OCI-LY7 (cell line): Measurements from ENCODE around the gene KLK2. TPM values are rescaled to one million over a fixed set of nuclear protein-coding genes. Genes with fewer than 3 reads are reported as not detected.

Experiments used
- BruUV-seq: library from RNA; stranded (reverse); fragments of 400-500 nt; replicated peaks from 2 replicates; lab custom pipeline; 2021; lab: Mats Ljungman, UMichigan
- CTCF ChIA-PET: fragments of 300-600 bp; sonication (Branson Sonifier 250); formaldehyde crosslinking; loops from one replicate; lab custom pipeline; 2022; ENCODE audit warnings: antibody characterized with exemption; ENCODE audit not compliant: unreplicated experiment; lab: Charles Lee
- POLR2A ChIA-PET: fragments of 300-600 bp; sonication (Branson Sonifier 250); formaldehyde crosslinking; loops from one replicate; lab custom pipeline; 2022; ENCODE audit warnings: antibody characterized with exemption; lab: Charles Lee
- DNase-seq: peaks from one replicate; pipeline ENCODE4 v3.0.0-alpha.2; 2015; ENCODE audit warnings: low spot score
- H2AFZ ChIP-seq: fragments of 200-600 bp; sonication (generic), shearing (Covaris generic); 2 replicates; pipeline ENCODE4 v1.6.1; 2014; ENCODE audit warnings: mild to moderate bottlenecking, antibody characterized with exemption, low read length, moderate library complexity
- H3K27ac ChIP-seq: fragments of 200-600 bp; sonication (generic); 2 replicates; pipeline ENCODE4 v1.5.1; 2014; ENCODE audit warnings: mixed run types, low read depth, mild to moderate bottlenecking, moderate library complexity, low read length, inconsistent platforms; ENCODE audit not compliant: poor library complexity, severe bottlenecking
- H3K36me3 ChIP-seq: fragments of 200-600 bp; sonication (generic); 2 replicates; pipeline ENCODE4 v1.6.1; 2014; ENCODE audit warnings: mild to moderate bottlenecking, antibody characterized with exemption, low read length, moderate library complexity, mixed read lengths; ENCODE audit not compliant: insufficient read depth
- H3K4me1 ChIP-seq: fragments of 200-600 bp; sonication (generic); 2 replicates; pipeline ENCODE4 v1.5.1; 2014; ENCODE audit warnings: mild to moderate bottlenecking, low read length; ENCODE audit not compliant: insufficient read depth, poor library complexity, severe bottlenecking
- H3K4me2 ChIP-seq: fragments of 200-600 bp; sonication (generic); 2 replicates; pipeline ENCODE4 v1.6.1; 2014; ENCODE audit warnings: mild to moderate bottlenecking, low read length
- H3K4me3 ChIP-seq: fragments of 200-600 bp; sonication (generic); 2 replicates; pipeline ENCODE4 v1.5.1; 2014; ENCODE audit warnings: mild to moderate bottlenecking, low read depth, low read length; ENCODE audit not compliant: poor library complexity, severe bottlenecking
- H3K79me2 ChIP-seq: fragments of 200-600 bp; sonication (generic); 2 replicates; pipeline ENCODE4 v1.6.1; 2016; ENCODE audit warnings: low read depth, mild to moderate bottlenecking, low read length, moderate library complexity, mixed read lengths; ENCODE audit not compliant: insufficient read depth
- H3K9me2 ChIP-seq: fragments of 200-600 bp; sonication (generic); 2 replicates; pipeline ENCODE4 v1.6.1; 2016; ENCODE audit warnings: mild to moderate bottlenecking, low read length, mixed read lengths; ENCODE audit not compliant: insufficient read depth
- H3K9me3 ChIP-seq: fragments of 200-600 bp; sonication (generic); 2 replicates; pipeline ENCODE4 v1.6.1; 2014; ENCODE audit warnings: mild to moderate bottlenecking, mixed run types, low read length, mixed read lengths
- H4K20me1 ChIP-seq: fragments of 200-600 bp; sonication (generic); 2 replicates; pipeline ENCODE4 v1.6.1; 2014; ENCODE audit warnings: mild to moderate bottlenecking, antibody characterized with exemption, low read length, moderate library complexity, mixed read lengths; ENCODE audit not compliant: insufficient read depth
- EZH2phosphoT487 ChIP-seq: fragments of 200-600 bp; sonication (generic); IDR thresholded peaks from 2 replicates; pipeline ENCODE4 v1.6.1; 2018; ENCODE audit warnings: low read depth, borderline replicate concordance, mild to moderate bottlenecking, mixed run types, antibody characterized with exemption, low read length, moderate library complexity, mixed read lengths
- intact Hi-C: fragments of 100-400 bp; cut with micrococcal nuclease; formaldehyde crosslinking; loops from one replicate; pipeline ENCODE4 v1.10.0; 2022; ENCODE audit not compliant: unreplicated experiment
- total RNA-seq, 2 experiments: library from RNA; depleted of rRNA in 1 of 2; stranded (reverse); fragments of >200 nt in 1 of 2; shearing (Covaris generic) in 1 of 2; gene quantifications; 2 replicates each; pipeline ENCODE4 v1.2.3, GENCODE V29; 2014 to 2022
- TF ChIP-seq, protein P1 (sequence below): fragments of 200-600 bp; sonication (generic); conservative IDR thresholded peaks from 2 replicates; pipeline ENCODE4 v1.5.1; 2014; ENCODE audit warnings: mild to moderate bottlenecking, antibody characterized with exemption, low read length, moderate library complexity, mixed read lengths

Gene KLK2
- total RNA-seq, 2 experiments from 2014 or later, result not detected

DNA sequence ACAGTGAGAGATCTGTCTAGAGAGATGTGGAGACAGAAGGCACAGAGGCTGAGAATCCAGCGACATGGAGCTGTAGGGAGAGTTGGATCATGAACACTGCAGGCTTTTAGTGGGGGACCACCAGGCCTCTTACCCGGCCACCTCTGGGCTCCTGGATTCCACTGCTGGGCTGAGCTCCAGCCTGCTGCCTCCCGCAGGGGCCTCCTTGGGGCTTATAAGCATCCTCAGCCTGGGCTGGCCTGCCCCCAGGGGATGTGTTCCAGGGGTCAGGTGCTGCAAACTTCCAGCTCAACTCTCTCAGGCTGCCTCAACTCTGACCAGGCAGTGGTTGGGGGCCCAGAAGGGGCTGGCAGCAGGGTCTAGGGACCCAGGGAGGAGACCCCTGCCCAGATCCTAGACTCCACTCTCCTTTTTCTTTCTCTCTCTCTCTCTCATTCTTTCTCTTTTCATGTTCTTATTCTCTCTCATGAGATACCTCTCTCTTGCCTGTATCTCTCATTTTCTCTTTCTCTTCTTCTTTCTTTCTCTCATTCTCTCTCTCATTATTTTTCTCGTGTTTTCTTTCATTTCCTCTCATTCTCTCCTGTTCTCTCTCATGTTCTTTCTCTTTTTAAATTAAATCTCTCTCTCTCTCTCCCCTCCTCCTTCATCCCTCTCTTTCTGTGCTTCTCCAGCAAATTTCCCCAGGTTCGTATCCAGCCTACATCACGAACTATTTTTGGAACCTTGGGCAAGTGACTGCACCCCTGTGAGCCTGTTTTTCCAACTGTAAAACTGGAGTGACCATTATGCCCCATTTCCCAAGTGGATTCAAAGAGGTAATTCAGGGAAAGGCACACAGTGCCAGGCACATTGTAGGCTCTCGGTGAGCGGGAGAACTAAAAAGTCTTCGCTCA, 38.2 kb downstream of the KLK2 start, which contains the start of gene KLK4:
TSS of gene KLK4 (minus strand) at position 190 of the 896 bp plus-strand sequence. CDS start 657 bp downstream, outside the sequence.
- H3K9me2 ChIP-seq, result no peaks in the 10 kb centered on the region
- TF ChIP-seq EZH2phosphoT487, result no peak
- TF ChIP-seq, protein P1, sequence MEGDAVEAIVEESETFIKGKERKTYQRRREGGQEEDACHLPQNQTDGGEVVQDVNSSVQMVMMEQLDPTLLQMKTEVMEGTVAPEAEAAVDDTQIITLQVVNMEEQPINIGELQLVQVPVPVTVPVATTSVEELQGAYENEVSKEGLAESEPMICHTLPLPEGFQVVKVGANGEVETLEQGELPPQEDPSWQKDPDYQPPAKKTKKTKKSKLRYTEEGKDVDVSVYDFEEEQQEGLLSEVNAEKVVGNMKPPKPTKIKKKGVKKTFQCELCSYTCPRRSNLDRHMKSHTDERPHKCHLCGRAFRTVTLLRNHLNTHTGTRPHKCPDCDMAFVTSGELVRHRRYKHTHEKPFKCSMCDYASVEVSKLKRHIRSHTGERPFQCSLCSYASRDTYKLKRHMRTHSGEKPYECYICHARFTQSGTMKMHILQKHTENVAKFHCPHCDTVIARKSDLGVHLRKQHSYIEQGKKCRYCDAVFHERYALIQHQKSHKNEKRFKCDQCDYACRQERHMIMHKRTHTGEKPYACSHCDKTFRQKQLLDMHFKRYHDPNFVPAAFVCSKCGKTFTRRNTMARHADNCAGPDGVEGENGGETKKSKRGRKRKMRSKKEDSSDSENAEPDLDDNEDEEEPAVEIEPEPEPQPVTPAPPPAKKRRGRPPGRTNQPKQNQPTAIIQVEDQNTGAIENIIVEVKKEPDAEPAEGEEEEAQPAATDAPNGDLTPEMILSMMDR, result no peak
- ChIA-PET CTCF (no interaction called here), POLR2A (no interaction called here)
- intact Hi-C loops, result no loop called here
- H3K36me3 ChIP-seq, result no peaks in the 10 kb centered on the region
- no peak within 1 kb of the TSS for H3K4me3 ChIP-seq
- BruUV-seq, result no TSS peak
- no peak within 1 kb of the TSS for H3K4me2 ChIP-seq
- DNase-seq, result no peak
- no peak within 1 kb of the TSS for H2AFZ ChIP-seq
- no peaks in the 10 kb centered on the region for H4K20me1 ChIP-seq
- no peaks in the 10 kb centered on the region for H3K4me1 ChIP-seq
- H3K9me3 ChIP-seq, result no peaks in the 10 kb centered on the region
- no peaks in the 10 kb centered on the region for H3K79me2 ChIP-seq
- H3K27ac ChIP-seq, result no peak within 1 kb of the TSS

DNA sequence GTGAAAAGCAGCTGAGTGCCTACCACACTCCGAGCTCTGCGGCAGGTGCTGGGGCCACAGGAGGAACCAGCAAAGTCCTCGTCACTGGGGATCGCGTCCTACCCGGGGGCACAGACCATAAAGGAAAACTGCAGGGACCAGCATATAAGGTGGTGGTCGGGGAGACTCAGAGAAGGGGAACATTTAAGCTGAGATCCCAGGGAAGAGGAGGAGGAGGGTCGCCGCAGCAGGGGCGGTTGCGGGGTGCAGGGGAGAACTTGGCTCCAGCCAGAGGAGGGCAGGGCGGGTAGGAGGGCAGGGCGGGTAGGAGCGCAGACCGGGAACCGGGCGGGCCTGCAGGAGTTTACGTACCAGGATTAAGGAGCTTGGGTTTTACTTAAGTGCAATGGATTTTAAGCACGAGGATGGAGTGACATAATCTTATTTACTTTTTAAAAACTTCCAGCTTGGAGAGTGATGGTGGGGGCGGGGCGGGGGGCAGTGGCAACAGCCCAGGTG, 38.9 kb downstream of the KLK2 start:
- no peaks in the 10 kb centered on the region for H3K9me3 ChIP-seq
- no peak overlapping the region for H3K27ac ChIP-seq
- H3K4me1 ChIP-seq, result no peaks in the 10 kb centered on the region
- no peaks in the 10 kb centered on the region for H3K9me2 ChIP-seq
- H2AFZ ChIP-seq, result no peak overlapping the region
- BruUV-seq, result no TSS peak
- ChIA-PET POLR2A (no interaction called here), CTCF (no interaction called here)
- no peak overlapping the region for H3K4me3 ChIP-seq
- TF ChIP-seq EZH2phosphoT487, result no peak
- TF ChIP-seq, protein P1, result no peak
- H3K79me2 ChIP-seq, result no peaks in the 10 kb centered on the region
- H3K36me3 ChIP-seq, result no peaks in the 10 kb centered on the region
- H3K4me2 ChIP-seq, result no peak overlapping the region
- DNase-seq, result no peak
- no peaks in the 10 kb centered on the region for H4K20me1 ChIP-seq
- intact Hi-C loops, result no loop called here
